Common myeloid progenitor, CD34-positive (primary cell): ENCODE results near the gene ATXN1.
A peak's percentile ranks its signal among the peaks of the same experiment; 100 is the strongest.

Experiments
- CTCF ChIA-PET: fragments of 350-600 bp; sonication (Branson Sonifier 250); formaldehyde crosslinking; loops from one replicate; lab custom pipeline; 2021; ENCODE audit warnings: antibody characterized with exemption; lab: Charles Lee
- POLR2A ChIA-PET: fragments of 350-600 bp; sonication (Branson Sonifier 250); formaldehyde crosslinking; loops from one replicate; lab custom pipeline; 2021; ENCODE audit warnings: antibody characterized with exemption; lab: Charles Lee
- DNase-seq, 3 donors: peaks; one replicate each; pipeline versions ENCODE4 v3.0.0 to v3.0.0-alpha.2; 2013
- H3K27ac ChIP-seq, 2 experiments: 1 replicate in 1 of 2; 2 replicates in 1 of 2; pipeline ENCODE4 v1.7.0; 2013; ENCODE audit warnings: inconsistent platforms in 2 of 2, low read length in 2 of 2, mild to moderate bottlenecking in 2 of 2, low read depth in 1 of 2, moderate library complexity in 1 of 2; ENCODE audit not compliant: severe bottlenecking in 2 of 2, insufficient read depth in 1 of 2, poor library complexity in 1 of 2
- H3K27me3 ChIP-seq, 5 experiments: replicated peaks in 2 of 5; 1 replicate in 3 of 5; 2 replicates in 2 of 5; pipeline versions ENCODE4 v1.6.1 to v1.7.0; 2013; ENCODE audit warnings: low read length in 4 of 5, mild to moderate bottlenecking in 2 of 5, moderate library complexity in 2 of 5, inconsistent platforms in 1 of 5; ENCODE audit not compliant: insufficient read depth in 5 of 5, control insufficient read depth in 4 of 5
- H3K36me3 ChIP-seq, 4 experiments: 1 replicate in 2 of 4; 2 replicates in 2 of 4; pipeline versions ENCODE4 v1.6.1 to v1.7.0; 2013; ENCODE audit warnings: low read length in 3 of 4, control low read depth in 1 of 4, mild to moderate bottlenecking in 1 of 4; ENCODE audit not compliant: control insufficient read depth in 4 of 4, insufficient read depth in 4 of 4
- H3K4me1 ChIP-seq, 4 experiments: 1 replicate in 3 of 4; 2 replicates in 1 of 4; pipeline versions ENCODE4 v1.6.1 to v1.7.1; 2013; ENCODE audit warnings: low read length in 3 of 4, mild to moderate bottlenecking in 3 of 4, control low read depth in 1 of 4, inconsistent platforms in 1 of 4, moderate library complexity in 1 of 4; ENCODE audit not compliant: control insufficient read depth in 4 of 4, insufficient read depth in 4 of 4; ENCODE audit errors: control extremely low read depth in 1 of 4
- H3K4me3 ChIP-seq, 7 experiments: 1 replicate in 4 of 7; 2 replicates in 3 of 7; pipeline versions ENCODE4 v1.5.1 to v1.7.0; 2013; ENCODE audit warnings: mild to moderate bottlenecking in 7 of 7, low read length in 6 of 7, moderate library complexity in 6 of 7, inconsistent platforms in 2 of 7, low read depth in 2 of 7, control low read depth in 1 of 7; ENCODE audit not compliant: insufficient read depth in 4 of 7, control insufficient read depth in 1 of 7; ENCODE audit errors: extremely low read depth in 1 of 7
- H3K9me3 ChIP-seq, 5 experiments: 1 replicate in 4 of 5; 2 replicates in 1 of 5; pipeline versions ENCODE4 v1.6.1 to v1.7.1; 2013; ENCODE audit warnings: low read length in 4 of 5, mild to moderate bottlenecking in 2 of 5, inconsistent platforms in 1 of 5, low read depth in 1 of 5, moderate library complexity in 1 of 5; ENCODE audit not compliant: control insufficient read depth in 4 of 5, insufficient read depth in 2 of 5; ENCODE audit errors: control extremely low read depth in 1 of 5
- WGBS: methylation state at CpG from one replicate; pipeline ENCODE4 v1.1.5; 2013; ENCODE audit not compliant: insufficient coverage; 5-methylcytosine and 5-hydroxymethylcytosine counted together

The ATXN1 gene

GRCh38 chr6:16519265-16520242, 241.7 kb downstream of the ATXN1 start:
- H3K4me3 ChIP-seq: no peak overlapping the region
- H3K4me1 ChIP-seq: peaks cover 0 to 17% (median 9%) of the 10 kb centered on the region in 4 experiments
- no peak overlapping the region for H3K27ac ChIP-seq
- WGBS: 95% methylated on average over 6 of the region's 9 CpGs
- ChIA-PET CTCF (interaction anchor here (1.0 kb wide), 1 partner anchor 244 kb away, joined by 4 read pairs; no protein-coding TSS in a partner anchor), POLR2A (no interaction called here)
- H3K36me3 ChIP-seq: peaks cover 0 to 11% (median 7%) of the 10 kb centered on the region in 4 experiments
- H3K27me3 ChIP-seq: no peaks in the 10 kb centered on the region
- no peaks in the 10 kb centered on the region for H3K9me3 ChIP-seq
- DNase-seq: peak; percentile 19 to 67 (median 45)

GRCh38 chr6:16518265-16518664, 243.0 kb downstream of the ATXN1 start:
- Histone ChIP-seq H3K27me3 (no peaks in the 10 kb centered on the region), H3K4me3 (no peak overlapping the region), H3K36me3 (peaks cover 0 to 11% (median 7%) of the 10 kb centered on the region in 4 experiments), H3K4me1 (peaks cover 8 to 28% (median 20%) of the 10 kb centered on the region in 4 experiments), H3K27ac (no peak overlapping the region), H3K9me3 (no peaks in the 10 kb centered on the region)
- ChIA-PET POLR2A (no interaction called here), CTCF (interaction anchor here (0.6 kb wide), 1 partner anchor 95 kb away, joined by 4 read pairs; no protein-coding TSS in a partner anchor)
- 83% methylated on average over 2 of the region's 5 CpGs for WGBS
- DNase-seq: no peak

- peaks cover 17 to 48% (median 38%) of the 10 kb centered on the region in 4 experiments for H3K4me1 ChIP-seq
- ChIA-PET POLR2A (interaction anchor here (3.5 kb wide), 1 partner anchor 248 kb away, joined by 18 read pairs; the partner anchor contains the start of gene ATXN1), CTCF (interaction anchor here (0.6 to 5.1 kb wide), 22 partner anchors 11 to 448 kb away, joined by 3 to 55 read pairs (median 3); partner anchors contain the start of gene ATXN1)
- H3K27me3 ChIP-seq: no peaks in the 10 kb centered on the region
- 0% methylated on average over 3 of the region's 8 CpGs for WGBS
- H3K4me3 ChIP-seq: peak overlapping the region in 1 of 7 experiments; percentile 8
- no peak overlapping the region for H3K27ac ChIP-seq
- no peaks in the 10 kb centered on the region for H3K9me3 ChIP-seq
- peak; percentile 77 to 86 (median 84) for DNase-seq
- H3K36me3 ChIP-seq: peaks cover 0 to 4% (median under 1%) of the 10 kb centered on the region in 4 experiments
Observed at GRCh38 chr6:16514249-16514648, 247.0 kb downstream of the ATXN1 start.

GRCh38 chr6:16512544-16513290, 248.5 kb downstream of the ATXN1 start:
- Histone ChIP-seq H3K4me1 (peaks cover 17 to 34% (median 30%) of the 10 kb centered on the region in 4 experiments), H3K27ac (peak overlapping the region in 1 of 2 experiments; percentile 60), H3K9me3 (no peaks in the 10 kb centered on the region), H3K27me3 (no peaks in the 10 kb centered on the region), H3K36me3 (peaks cover 0 to 4% (median under 1%) of the 10 kb centered on the region in 4 experiments), H3K4me3 (no peak overlapping the region)
- CTCF ChIA-PET: interaction anchor here (0.8 to 5.1 kb wide), 18 partner anchors 9 to 450 kb away, joined by 3 to 55 read pairs (median 4); partner anchors contain the start of gene ATXN1
- 94% methylated on average over 3 of the region's 6 CpGs for WGBS
- POLR2A ChIA-PET: interaction anchor here (3.5 kb wide), 1 partner anchor 249 kb away, joined by 18 read pairs; the partner anchor contains the start of gene ATXN1
- peak in 2 of 3 donors; percentile 38 to 47 for DNase-seq

GRCh38 chr6:16511723-16512489, 249.4 kb downstream of the ATXN1 start:
- peak in 2 of 3 donors; percentile 64 to 75 for DNase-seq

More at GRCh38 chr6:16511723-16512489, 249.4 kb downstream of the ATXN1 start:
- peaks cover 0 to 4% (median under 1%) of the 10 kb centered on the region in 4 experiments for H3K36me3 ChIP-seq
- POLR2A ChIA-PET: interaction anchor here (3.5 kb wide), 1 partner anchor 250 kb away, joined by 18 read pairs; the partner anchor contains the start of gene ATXN1
- peaks cover 17 to 33% (median 30%) of the 10 kb centered on the region in 4 experiments for H3K4me1 ChIP-seq
- WGBS: 57% methylated on average over 6 of the region's 10 CpGs
- H3K27ac ChIP-seq: peak overlapping the region; percentile 16 to 60
- H3K27me3 ChIP-seq: no peaks in the 10 kb centered on the region
- H3K9me3 ChIP-seq: no peaks in the 10 kb centered on the region
- H3K4me3 ChIP-seq: peak overlapping the region in 2 of 7 experiments; percentile 23 to 33
- CTCF ChIA-PET: interaction anchor here (0.7 to 5.1 kb wide), 29 partner anchors 10 to 574 kb away, joined by 3 to 55 read pairs (median 3); partner anchors contain the start of gene ATXN1
